SK-N-SH (cell line): ENCODE data around the gene SPRYD3.

Experiments used
- CHD2 ChIP-seq: fragments of 150-350 bp; IDR thresholded peaks from 2 replicates; pipeline ENCODE4 v1.6.1; 2018; ENCODE audit warnings: low read length; ENCODE audit not compliant: partially characterized antibody
- EP300 ChIP-seq, 2 experiments: IDR thresholded peaks; 2 replicates each; pipeline versions ENCODE4 v1.4.0 to v1.6.1; 2012; ENCODE audit warnings: borderline replicate concordance in 1 of 2, low read depth in 1 of 2, low read length in 1 of 2
- EZH2phosphoT487 ChIP-seq: fragments of 200-600 bp; sonication (generic); IDR thresholded peaks from 2 replicates; pipeline ENCODE4 v1.6.1; 2017; ENCODE audit warnings: low read depth, mixed run types, mild to moderate bottlenecking, antibody characterized with exemption, moderate library complexity, borderline replicate concordance
- JUND ChIP-seq: IDR thresholded peaks from 2 replicates; pipeline ENCODE4 v1.4.0; 2012
- MXI1 ChIP-seq: IDR thresholded peaks from 2 replicates; pipeline ENCODE4 v1.6.1; 2012; ENCODE audit warnings: mild to moderate bottlenecking, low read depth, low read length, improper control_type of control experiment
- RCOR1 ChIP-seq: fragments of 150-350 bp; IDR thresholded peaks from 2 replicates; pipeline ENCODE4 v1.6.1; 2017; ENCODE audit warnings: antibody characterized with exemption, low read length
- RXRA ChIP-seq: IDR thresholded peaks from 2 replicates; pipeline ENCODE4 v1.4.0; 2012; ENCODE audit warnings: low read depth, mild to moderate bottlenecking, borderline replicate concordance
- SIN3A ChIP-seq: IDR thresholded peaks from 2 replicates; pipeline ENCODE4 v1.6.1; 2012; ENCODE audit warnings: low read depth, mild to moderate bottlenecking, low read length, moderate library complexity, borderline replicate concordance
- TAF1 ChIP-seq: IDR thresholded peaks from 2 replicates; pipeline ENCODE4 v1.6.1; 2012; ENCODE audit warnings: low read depth, mild to moderate bottlenecking, low read length, moderate library complexity, borderline replicate concordance
- TF ChIP-seq, protein P1 (sequence below): fragments of 200-600 bp; sonication (generic); IDR thresholded peaks from 2 replicates; pipeline ENCODE4 v1.6.1; 2017; ENCODE audit warnings: antibody characterized with exemption, mild to moderate bottlenecking, moderate library complexity
- TF ChIP-seq, protein P2 (sequence below): IDR thresholded peaks from 2 replicates; pipeline ENCODE4 v1.4.0; 2012; ENCODE audit warnings: low read depth, borderline replicate concordance

DNA sequence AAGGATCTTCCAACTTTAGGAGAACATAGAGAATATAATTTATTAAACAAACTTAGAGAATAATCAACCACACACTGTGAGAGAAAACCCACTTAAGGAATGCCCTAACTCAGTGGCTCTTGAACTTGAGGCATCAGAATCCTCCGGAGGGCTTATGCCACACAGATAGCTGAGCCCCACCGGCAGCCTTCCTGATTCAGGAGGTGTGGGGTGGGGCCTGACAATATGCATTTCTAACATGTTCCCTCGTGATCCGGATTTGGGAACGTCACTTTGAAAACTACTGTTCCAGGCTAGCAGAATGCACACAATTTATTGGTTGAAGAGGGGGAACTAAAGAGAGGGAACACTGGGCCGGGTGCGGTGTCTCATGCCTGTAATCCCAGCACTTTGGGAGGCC, 22.1 kb upstream of the SPRYD3 start:
- TF ChIP-seq, protein P1, sequence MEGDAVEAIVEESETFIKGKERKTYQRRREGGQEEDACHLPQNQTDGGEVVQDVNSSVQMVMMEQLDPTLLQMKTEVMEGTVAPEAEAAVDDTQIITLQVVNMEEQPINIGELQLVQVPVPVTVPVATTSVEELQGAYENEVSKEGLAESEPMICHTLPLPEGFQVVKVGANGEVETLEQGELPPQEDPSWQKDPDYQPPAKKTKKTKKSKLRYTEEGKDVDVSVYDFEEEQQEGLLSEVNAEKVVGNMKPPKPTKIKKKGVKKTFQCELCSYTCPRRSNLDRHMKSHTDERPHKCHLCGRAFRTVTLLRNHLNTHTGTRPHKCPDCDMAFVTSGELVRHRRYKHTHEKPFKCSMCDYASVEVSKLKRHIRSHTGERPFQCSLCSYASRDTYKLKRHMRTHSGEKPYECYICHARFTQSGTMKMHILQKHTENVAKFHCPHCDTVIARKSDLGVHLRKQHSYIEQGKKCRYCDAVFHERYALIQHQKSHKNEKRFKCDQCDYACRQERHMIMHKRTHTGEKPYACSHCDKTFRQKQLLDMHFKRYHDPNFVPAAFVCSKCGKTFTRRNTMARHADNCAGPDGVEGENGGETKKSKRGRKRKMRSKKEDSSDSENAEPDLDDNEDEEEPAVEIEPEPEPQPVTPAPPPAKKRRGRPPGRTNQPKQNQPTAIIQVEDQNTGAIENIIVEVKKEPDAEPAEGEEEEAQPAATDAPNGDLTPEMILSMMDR: no peak
- TF ChIP-seq SIN3A (no peak), EZH2phosphoT487 (no peak), EP300 (IDR thresholded peaks at IDR 0.05; ENCODE audit: borderline replicate concordance in 1 of 2, low read depth in 1 of 2, low read length in 1 of 2) (no peak), TAF1 (no peak), RCOR1 (no peak), MXI1 (no peak), RXRA (no peak), CHD2 (no peak), JUND (no peak)
- TF ChIP-seq, protein P2, sequence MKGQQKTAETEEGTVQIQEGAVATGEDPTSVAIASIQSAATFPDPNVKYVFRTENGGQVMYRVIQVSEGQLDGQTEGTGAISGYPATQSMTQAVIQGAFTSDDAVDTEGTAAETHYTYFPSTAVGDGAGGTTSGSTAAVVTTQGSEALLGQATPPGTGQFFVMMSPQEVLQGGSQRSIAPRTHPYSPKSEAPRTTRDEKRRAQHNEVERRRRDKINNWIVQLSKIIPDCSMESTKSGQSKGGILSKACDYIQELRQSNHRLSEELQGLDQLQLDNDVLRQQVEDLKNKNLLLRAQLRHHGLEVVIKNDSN: no peak
